Measurements from ENCODE around the gene ZNF283.

ZNF283 gene

GRCh38 chr19:43789029-43789428 is 38.1 kb upstream of the ZNF283 start:
- H4K20me1 ChIP-seq (ENCODE audit: insufficient read depth, low read length): no peaks in the 10 kb centered on the region
- H3K27me3 ChIP-seq (ENCODE audit: insufficient read depth, low read length): no peaks in the 10 kb centered on the region
- no peak overlapping the region for H3K27ac ChIP-seq (ENCODE audit: low read depth, low read length, poor library complexity, severe bottlenecking)
- no peaks in the 10 kb centered on the region for H3K9me3 ChIP-seq (ENCODE audit: low read length)
- H2AFZ ChIP-seq (ENCODE audit: low read length): no peak overlapping the region
- no peaks in the 10 kb centered on the region for H3F3A ChIP-seq (ENCODE audit: insufficient read depth, low read length)
- H3K36me3 ChIP-seq (ENCODE audit: insufficient read depth, low read length): no peaks in the 10 kb centered on the region
- no peak overlapping the region for H3K9ac ChIP-seq (ENCODE audit: low read length)
- no peaks in the 10 kb centered on the region for H3K79me2 ChIP-seq (ENCODE audit: insufficient read depth, low read length)
- H3K4me1 ChIP-seq (ENCODE audit: insufficient read depth, low read length, severe bottlenecking): peaks cover 12% of the 10 kb centered on the region
- no peaks in the 10 kb centered on the region for H3K9me2 ChIP-seq (ENCODE audit: low read depth, low read length)
- TF ChIP-seq EZH2 (IDR thresholded peaks at IDR 0.05; ENCODE audit: borderline replicate concordance, low read length) (no peak), CTCF (IDR thresholded peaks at IDR 0.05; ENCODE audit: low read length) (no peak)
- H3K4me2 ChIP-seq (ENCODE audit: low read length): no peak overlapping the region
- no peak overlapping the region for H3K4me3 ChIP-seq (ENCODE audit: low read depth, low read length, poor library complexity, severe bottlenecking)

- H3K4me2 ChIP-seq (ENCODE audit: low read length): no peak overlapping the region
- no peaks in the 10 kb centered on the region for H3K9me3 ChIP-seq (ENCODE audit: low read length)
- H3K9me2 ChIP-seq (ENCODE audit: low read depth, low read length): no peaks in the 10 kb centered on the region
- H3K36me3 ChIP-seq (ENCODE audit: insufficient read depth, low read length): no peaks in the 10 kb centered on the region
- no peak overlapping the region for H3K4me3 ChIP-seq (ENCODE audit: low read depth, low read length, poor library complexity, severe bottlenecking)
- no peaks in the 10 kb centered on the region for H4K20me1 ChIP-seq (ENCODE audit: insufficient read depth, low read length)
- no peak overlapping the region for H3K9ac ChIP-seq (ENCODE audit: low read length)
- no peaks in the 10 kb centered on the region for H3K27me3 ChIP-seq (ENCODE audit: insufficient read depth, low read length)
- no peak overlapping the region for H3K27ac ChIP-seq (ENCODE audit: low read depth, low read length, poor library complexity, severe bottlenecking)
- H3F3A ChIP-seq (ENCODE audit: insufficient read depth, low read length): no peaks in the 10 kb centered on the region
- no peaks in the 10 kb centered on the region for H3K79me2 ChIP-seq (ENCODE audit: insufficient read depth, low read length)
- H2AFZ ChIP-seq (ENCODE audit: low read length): no peak overlapping the region
- TF ChIP-seq CTCF (IDR thresholded peaks at IDR 0.05; ENCODE audit: low read length) (no peak), EZH2 (IDR thresholded peaks at IDR 0.05; ENCODE audit: borderline replicate concordance, low read length) (no peak)
- no peaks in the 10 kb centered on the region for H3K4me1 ChIP-seq (ENCODE audit: insufficient read depth, low read length, severe bottlenecking)
Measured at GRCh38 chr19:43790587-43790986, 36.5 kb upstream of the ZNF283 start.

GRCh38 chr19:43797118-43797517 is 30.0 kb upstream of the ZNF283 start:
- no peaks in the 10 kb centered on the region for H4K20me1 ChIP-seq (ENCODE audit: insufficient read depth, low read length)
- no peaks in the 10 kb centered on the region for H3F3A ChIP-seq (ENCODE audit: insufficient read depth, low read length)
- no peaks in the 10 kb centered on the region for H3K27me3 ChIP-seq (ENCODE audit: insufficient read depth, low read length)
- no peak overlapping the region for H3K9ac ChIP-seq (ENCODE audit: low read length)
- no peaks in the 10 kb centered on the region for H3K9me2 ChIP-seq (ENCODE audit: low read depth, low read length)
- H3K4me2 ChIP-seq (ENCODE audit: low read length): no peak overlapping the region
- no peak overlapping the region for H2AFZ ChIP-seq (ENCODE audit: low read length)
- H3K9me3 ChIP-seq (ENCODE audit: low read length): no peaks in the 10 kb centered on the region
- no peak overlapping the region for H3K27ac ChIP-seq (ENCODE audit: low read depth, low read length, poor library complexity, severe bottlenecking)
- H3K79me2 ChIP-seq (ENCODE audit: insufficient read depth, low read length): no peaks in the 10 kb centered on the region
- TF ChIP-seq CTCF (IDR thresholded peaks at IDR 0.05; ENCODE audit: low read length): no peak
- no peak for TF ChIP-seq EZH2 (IDR thresholded peaks at IDR 0.05; ENCODE audit: borderline replicate concordance, low read length)
- no peaks in the 10 kb centered on the region for H3K4me1 ChIP-seq (ENCODE audit: insufficient read depth, low read length, severe bottlenecking)
- no peaks in the 10 kb centered on the region for H3K36me3 ChIP-seq (ENCODE audit: insufficient read depth, low read length)
- H3K4me3 ChIP-seq (ENCODE audit: low read depth, low read length, poor library complexity, severe bottlenecking): no peak overlapping the region
